NCI-H345 treated with DMSO at 0.1 percent for 48 hours (cell line): ENCODE results near the gene DHX57.
"Not testable (repeated sequence)": the region's sequence is repeated elsewhere in the genome, so short reads cannot be mapped to it uniquely, and the experiment has no call there.

ENCODE experiments used
- DNase-seq: peaks from one replicate; lab custom pipeline; 2025; ENCODE audit not compliant: unreplicated experiment; lab: John Stamatoyannopoulos, UW

Gene DHX57

GRCh38 chr2:38866773-38867443, 8.8 kb downstream of the DHX57 start:
- DNase-seq, result no peak

- DNase-seq, result no peak
Measured at GRCh38 chr2:38863061-38863695, 12.6 kb downstream of the DHX57 start.

- no peak for DNase-seq
Measured at GRCh38 chr2:38862476-38862875, 13.3 kb downstream of the DHX57 start.

GRCh38 chr2:38856165-38856564, 19.6 kb downstream of the DHX57 start:
- DNase-seq, result no peak

GRCh38 chr2:38850045-38850444, 25.7 kb downstream of the DHX57 start:
- DNase-seq, result no peak

GRCh38 chr2:38836791-38837190, 38.9 kb downstream of the DHX57 start:
- DNase-seq, result no peak

- no peak for DNase-seq
Measured at GRCh38 chr2:38835990-38836389, 39.7 kb downstream of the DHX57 start.

GRCh38 chr2:38835015-38835601, 40.6 kb downstream of the DHX57 start:
- DNase-seq, result no peak

- DNase-seq, result no peak
Measured at GRCh38 chr2:38830526-38831159, 45.1 kb downstream of the DHX57 start.

GRCh38 chr2:38829971-38830370, 45.8 kb downstream of the DHX57 start:
- DNase-seq, result no peak

- DNase-seq, result no peak
Measured at GRCh38 chr2:38828460-38828859, 47.3 kb downstream of the DHX57 start.

- not testable (repeated sequence) for DNase-seq
Measured at GRCh38 chr2:38827539-38828145, 48.1 kb downstream of the DHX57 start.

- DNase-seq, result no peak
Measured at GRCh38 chr2:38825956-38826355, 49.8 kb downstream of the DHX57 start.

- no peak for DNase-seq
Measured at GRCh38 chr2:38824906-38825305, 50.8 kb downstream of the DHX57 start.

- no peak for DNase-seq
Measured at GRCh38 chr2:38823386-38823785, 52.3 kb downstream of the DHX57 start.

GRCh38 chr2:38818565-38818964, 57.2 kb downstream of the DHX57 start:
- no peak for DNase-seq

GRCh38 chr2:38815936-38816335, 59.8 kb downstream of the DHX57 start:
- no peak for DNase-seq

- no peak for DNase-seq
Measured at GRCh38 chr2:38810488-38810887, 65.2 kb downstream of the DHX57 start.

- no peak for DNase-seq
Measured at GRCh38 chr2:38808677-38809076, 67.1 kb downstream of the DHX57 start.

- no peak for DNase-seq
Measured at GRCh38 chr2:38806733-38807059, 69.0 kb downstream of the DHX57 start.

- DNase-seq, result no peak
Measured at GRCh38 chr2:38806015-38806732, 69.6 kb downstream of the DHX57 start.
